ENCODE results near the gene AP3S2. TPM values are rescaled to one million over a fixed set of nuclear protein-coding genes. Genes with fewer than 3 reads are reported as not detected.

Gene AP3S2
- total RNA-seq, 4 donors from 2014 or later, result 18.2 to 49.0 (median 30.3) TPM

DNA sequence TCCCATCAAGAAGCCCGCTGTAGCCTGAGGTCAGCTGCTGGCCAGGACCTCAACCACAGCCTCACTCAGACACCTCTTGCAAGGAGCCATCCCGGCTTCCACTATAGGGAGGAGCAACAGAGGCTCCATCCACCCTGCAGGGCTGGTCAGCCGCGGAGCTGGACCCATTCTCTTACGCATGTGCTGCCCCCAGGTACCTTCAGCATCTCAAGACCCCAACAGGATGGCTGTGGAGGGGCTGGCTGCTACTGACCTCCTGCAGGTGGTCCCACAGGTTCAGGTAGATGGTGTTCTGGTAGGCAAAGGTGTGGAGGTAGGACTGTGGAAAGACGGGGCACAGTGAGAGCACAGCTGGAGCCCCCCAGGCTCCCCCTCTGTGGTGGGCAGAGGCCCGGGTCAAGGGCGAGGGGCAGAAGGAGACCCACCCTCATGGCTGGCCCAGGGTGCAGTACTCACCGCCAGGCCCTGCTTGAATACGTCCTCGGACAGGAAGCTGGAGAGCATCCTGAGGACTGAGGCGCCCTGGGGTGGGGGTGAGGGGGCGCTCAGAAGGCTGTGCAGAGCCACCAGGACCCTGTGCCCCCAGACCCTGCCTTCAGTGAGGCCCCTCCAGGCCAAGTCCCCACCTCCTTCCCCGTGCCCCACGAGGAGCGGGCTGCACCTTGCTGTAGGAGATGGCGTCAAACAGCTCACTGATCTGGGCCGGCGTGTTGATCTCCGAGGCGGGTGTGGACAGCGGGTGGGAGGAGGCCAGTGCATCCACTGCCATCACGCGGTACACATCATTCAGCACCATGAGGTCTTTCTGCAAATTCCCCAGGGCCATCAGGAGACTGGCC, 90.6 kb downstream of the AP3S2 start:
- WGBS, 2 donors, result 72 to 84% methylated on average over 7 to 15 of the region's 24 CpGs
- Histone ChIP-seq H3K27ac (no peak overlapping the region), H3K36me3 (no peaks in the 10 kb centered on the region), H3K27me3 (peaks cover 0 to 6% (median 0%) of the 10 kb centered on the region in 4 donors), H3K4me3 (no peak overlapping the region), H3K9me3 (no peaks in the 10 kb centered on the region), H3K4me1 (peaks cover 0 to 3% (median 0%) of the 10 kb centered on the region in 3 donors)
- TF ChIP-seq, protein P1, sequence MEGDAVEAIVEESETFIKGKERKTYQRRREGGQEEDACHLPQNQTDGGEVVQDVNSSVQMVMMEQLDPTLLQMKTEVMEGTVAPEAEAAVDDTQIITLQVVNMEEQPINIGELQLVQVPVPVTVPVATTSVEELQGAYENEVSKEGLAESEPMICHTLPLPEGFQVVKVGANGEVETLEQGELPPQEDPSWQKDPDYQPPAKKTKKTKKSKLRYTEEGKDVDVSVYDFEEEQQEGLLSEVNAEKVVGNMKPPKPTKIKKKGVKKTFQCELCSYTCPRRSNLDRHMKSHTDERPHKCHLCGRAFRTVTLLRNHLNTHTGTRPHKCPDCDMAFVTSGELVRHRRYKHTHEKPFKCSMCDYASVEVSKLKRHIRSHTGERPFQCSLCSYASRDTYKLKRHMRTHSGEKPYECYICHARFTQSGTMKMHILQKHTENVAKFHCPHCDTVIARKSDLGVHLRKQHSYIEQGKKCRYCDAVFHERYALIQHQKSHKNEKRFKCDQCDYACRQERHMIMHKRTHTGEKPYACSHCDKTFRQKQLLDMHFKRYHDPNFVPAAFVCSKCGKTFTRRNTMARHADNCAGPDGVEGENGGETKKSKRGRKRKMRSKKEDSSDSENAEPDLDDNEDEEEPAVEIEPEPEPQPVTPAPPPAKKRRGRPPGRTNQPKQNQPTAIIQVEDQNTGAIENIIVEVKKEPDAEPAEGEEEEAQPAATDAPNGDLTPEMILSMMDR (IDR thresholded peaks at IDR 0.05), result no peak
- TF ChIP-seq POLR2A (IDR thresholded peaks at IDR 0.05), result no peak
- DNase-seq, result no peak
- intact Hi-C loops (cut with DNase I), result no loop called here

DNA sequence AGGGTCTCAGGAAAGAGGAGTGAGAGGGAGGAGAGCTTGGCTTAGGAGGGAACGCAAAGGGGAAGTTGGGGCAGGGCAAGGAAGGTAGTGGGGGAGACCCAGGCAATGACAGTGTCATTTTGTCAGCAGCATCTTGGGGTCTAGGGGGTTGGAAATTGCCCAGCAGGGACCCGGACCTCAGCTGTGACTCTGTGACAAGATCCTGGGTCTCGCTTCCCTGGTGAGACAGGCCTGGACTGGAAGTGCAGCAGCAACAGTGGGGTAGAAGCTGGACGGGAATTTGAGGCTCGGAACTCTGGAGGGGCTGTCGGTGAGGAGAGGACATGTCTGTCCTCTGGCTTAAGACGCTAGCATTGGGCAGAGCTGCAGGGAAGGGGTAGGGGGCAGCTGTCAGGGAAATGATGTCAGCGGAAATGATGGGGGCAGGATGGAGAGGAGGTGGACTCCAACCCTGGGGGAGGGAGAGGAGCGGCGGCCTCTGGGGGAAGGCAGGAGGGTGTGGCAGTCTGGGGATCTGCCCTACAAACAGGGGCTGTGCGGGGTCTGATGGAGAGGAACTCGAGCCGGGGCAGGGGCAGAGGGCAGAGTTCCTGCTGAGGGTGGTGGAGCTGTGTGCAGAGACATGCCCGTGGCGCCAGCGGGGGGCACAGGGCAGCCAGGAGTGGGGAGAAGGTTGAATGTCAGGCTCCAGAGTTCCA, 91.4 kb downstream of the AP3S2 start:
- TF ChIP-seq, protein P1 (IDR thresholded peaks at IDR 0.05), result no peak
- no peak for TF ChIP-seq POLR2A (IDR thresholded peaks at IDR 0.05)
- 69 to 77% methylated on average over 16 of the region's 16 CpGs for WGBS, 2 donors
- H3K27me3 ChIP-seq, result peaks cover 0 to 6% (median 0%) of the 10 kb centered on the region in 4 donors
- H3K27ac ChIP-seq, result no peak overlapping the region
- no peaks in the 10 kb centered on the region for H3K36me3 ChIP-seq
- H3K9me3 ChIP-seq, result no peaks in the 10 kb centered on the region
- no peak for DNase-seq
- no peak overlapping the region for H3K4me3 ChIP-seq
- intact Hi-C loops (cut with DNase I), result no loop called here
- H3K4me1 ChIP-seq, result no peaks in the 10 kb centered on the region

DNA sequence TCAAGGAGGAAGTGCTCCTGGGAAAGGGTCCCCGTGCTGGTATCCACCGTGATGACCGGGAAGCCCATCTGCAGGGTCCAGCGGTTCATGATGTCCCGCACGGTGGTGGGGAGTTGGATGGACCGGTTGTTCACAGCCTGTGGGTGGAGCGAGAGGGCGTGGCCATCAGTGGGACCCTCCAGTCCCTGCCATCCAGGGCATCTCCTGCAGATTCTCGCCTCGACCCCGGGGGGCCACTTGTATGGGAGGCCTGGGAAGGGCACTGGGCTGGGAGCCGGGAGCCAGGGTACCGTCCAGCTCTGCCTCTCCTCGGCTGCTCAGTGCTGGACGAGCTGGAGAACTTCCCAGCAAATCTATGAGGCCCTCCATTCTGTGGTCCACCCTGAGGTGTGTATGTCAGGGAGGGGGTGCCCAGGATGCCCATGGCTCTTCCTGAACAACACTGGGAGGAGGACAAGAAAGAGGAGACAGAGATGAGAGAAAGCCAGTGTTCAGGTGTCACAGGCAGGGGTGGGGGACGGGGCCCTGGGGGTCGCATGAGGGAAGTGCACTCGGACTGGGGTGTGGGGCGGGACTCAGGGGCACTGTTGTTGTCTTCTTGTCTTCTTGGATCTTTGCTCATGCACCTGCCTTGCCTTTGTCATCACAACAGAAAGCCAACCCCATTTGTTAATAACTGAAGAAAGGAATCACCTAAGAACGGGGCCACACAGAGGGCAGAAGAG, 92.2 kb downstream of the AP3S2 start:
- Histone ChIP-seq H3K27ac (no peak overlapping the region), H3K36me3 (no peaks in the 10 kb centered on the region), H3K4me3 (no peak overlapping the region), H3K27me3 (peaks cover 0 to 6% (median 0%) of the 10 kb centered on the region in 4 donors), H3K9me3 (no peaks in the 10 kb centered on the region), H3K4me1 (no peaks in the 10 kb centered on the region)
- intact Hi-C loops (cut with DNase I), result no loop called here
- WGBS, 2 donors, result 52 to 89% methylated on average over 5 to 14 of the region's 21 CpGs
- TF ChIP-seq, protein P1 (IDR thresholded peaks at IDR 0.05), result no peak
- TF ChIP-seq POLR2A (IDR thresholded peaks at IDR 0.05), result no peak
- DNase-seq, result no peak

DNA sequence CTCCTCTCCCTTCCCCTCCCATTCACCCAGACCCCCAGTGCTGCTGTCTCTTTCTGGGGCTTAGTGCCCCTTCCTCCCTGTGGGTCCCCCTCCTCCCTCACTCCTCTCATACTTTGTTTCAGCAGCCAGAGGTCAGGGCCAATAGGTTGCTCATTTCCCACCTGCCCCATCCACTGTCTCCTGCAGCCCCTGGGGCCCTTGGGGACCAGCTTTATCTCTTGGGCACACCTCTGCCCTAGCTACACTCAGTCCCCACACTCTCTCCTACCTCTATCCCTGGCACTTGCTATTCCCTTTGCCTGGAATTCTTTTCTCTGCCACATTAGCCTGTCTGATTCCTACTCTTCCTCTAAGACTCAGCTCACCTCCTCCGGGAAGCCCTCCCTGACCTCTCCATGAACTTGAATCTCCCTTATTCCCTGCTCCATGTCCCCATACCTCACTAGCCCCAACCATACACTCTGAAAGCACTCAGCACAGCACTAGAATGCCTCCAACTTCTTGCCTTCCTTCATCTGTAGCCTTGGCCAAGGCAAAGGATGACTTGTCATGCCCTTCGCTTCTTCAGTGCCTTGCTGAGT, 93.8 kb downstream of the AP3S2 start:
- H3K27ac ChIP-seq, result no peak overlapping the region
- no peaks in the 10 kb centered on the region for H3K9me3 ChIP-seq
- H3K4me1 ChIP-seq, result peaks cover 0 to 4% (median under 1%) of the 10 kb centered on the region in 3 donors
- WGBS, 2 donors, result 92 to 97% methylated on average over 2 of the region's 2 CpGs
- no peak for TF ChIP-seq POLR2A (IDR thresholded peaks at IDR 0.05)
- TF ChIP-seq, protein P1 (IDR thresholded peaks at IDR 0.05), result no peak
- intact Hi-C loops (cut with DNase I), result no loop called here
- H3K27me3 ChIP-seq, result peaks cover 0 to 6% (median 0%) of the 10 kb centered on the region in 4 donors
- no peaks in the 10 kb centered on the region for H3K36me3 ChIP-seq
- no peak overlapping the region for H3K4me3 ChIP-seq
- no peak for DNase-seq

All from esophagus squamous epithelium (tissue), 5 donors.